ENCODE measurements around the gene SSUH2.

DNA sequence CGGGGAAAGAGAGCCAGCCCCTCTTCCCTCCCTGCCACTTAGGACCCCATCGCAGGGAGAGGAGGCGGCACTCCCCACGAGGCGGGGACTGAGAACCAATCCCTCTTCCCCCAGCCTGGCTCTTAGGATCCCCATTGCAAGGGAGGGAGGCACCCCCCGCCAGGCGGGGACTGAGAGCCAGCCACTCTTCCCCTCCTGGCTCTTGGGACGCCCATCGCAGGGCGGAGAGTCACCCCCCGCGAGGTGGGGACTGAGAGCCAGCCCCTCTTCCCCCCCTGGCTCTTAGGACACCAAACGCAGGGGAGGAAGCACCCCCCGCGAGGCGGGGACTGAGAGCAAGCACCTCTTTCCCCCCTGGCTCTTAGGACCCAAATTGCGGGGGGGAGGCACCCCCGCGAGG is 34.2 kb upstream of the SSUH2 start:
- TF ChIP-seq, protein P1, sequence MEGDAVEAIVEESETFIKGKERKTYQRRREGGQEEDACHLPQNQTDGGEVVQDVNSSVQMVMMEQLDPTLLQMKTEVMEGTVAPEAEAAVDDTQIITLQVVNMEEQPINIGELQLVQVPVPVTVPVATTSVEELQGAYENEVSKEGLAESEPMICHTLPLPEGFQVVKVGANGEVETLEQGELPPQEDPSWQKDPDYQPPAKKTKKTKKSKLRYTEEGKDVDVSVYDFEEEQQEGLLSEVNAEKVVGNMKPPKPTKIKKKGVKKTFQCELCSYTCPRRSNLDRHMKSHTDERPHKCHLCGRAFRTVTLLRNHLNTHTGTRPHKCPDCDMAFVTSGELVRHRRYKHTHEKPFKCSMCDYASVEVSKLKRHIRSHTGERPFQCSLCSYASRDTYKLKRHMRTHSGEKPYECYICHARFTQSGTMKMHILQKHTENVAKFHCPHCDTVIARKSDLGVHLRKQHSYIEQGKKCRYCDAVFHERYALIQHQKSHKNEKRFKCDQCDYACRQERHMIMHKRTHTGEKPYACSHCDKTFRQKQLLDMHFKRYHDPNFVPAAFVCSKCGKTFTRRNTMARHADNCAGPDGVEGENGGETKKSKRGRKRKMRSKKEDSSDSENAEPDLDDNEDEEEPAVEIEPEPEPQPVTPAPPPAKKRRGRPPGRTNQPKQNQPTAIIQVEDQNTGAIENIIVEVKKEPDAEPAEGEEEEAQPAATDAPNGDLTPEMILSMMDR (conservative IDR thresholded peaks at IDR 0.05 in 1 of 2, IDR thresholded peaks at IDR 0.05 in 1 of 2; ENCODE audit: extremely low read depth in 1 of 2, insufficient read depth in 1 of 2, low read depth in 1 of 2, low read length in 2 of 2) = no peak
- no peak for TF ChIP-seq EZH2 (IDR thresholded peaks at IDR 0.05; ENCODE audit: borderline replicate concordance, low read length)
